Kidney epithelial cell (primary cell): ENCODE measurements around the gene HSPH1. TPM values are rescaled to one million over a fixed set of nuclear protein-coding genes. Genes with fewer than 3 reads are reported as not detected.

ENCODE experiments used
- DNase-seq: peaks from one replicate; pipeline ENCODE4 v3.0.0-alpha.2; 2010; ENCODE audit warnings: low read depth
- H3K27me3 ChIP-seq: 2 replicates; pipeline ENCODE4 v1.6.0; 2011; ENCODE audit warnings: low read length; ENCODE audit not compliant: control insufficient read depth, insufficient read depth
- H3K36me3 ChIP-seq: 2 replicates; pipeline ENCODE4 v1.5.1; 2011; ENCODE audit warnings: low read length; ENCODE audit not compliant: control insufficient read depth, insufficient read depth
- H3K4me3 ChIP-seq: 2 replicates; pipeline ENCODE4 v1.5.1; 2011; ENCODE audit warnings: low read depth, mild to moderate bottlenecking, control low read depth, low read length
- CTCF ChIP-seq: IDR thresholded peaks from 2 replicates; pipeline ENCODE4 v1.5.1; 2011; ENCODE audit warnings: mild to moderate bottlenecking, moderate library complexity, low read length, control low read depth, inconsistent platforms; ENCODE audit not compliant: insufficient read depth, poor library complexity, severe bottlenecking
- total RNA-seq: library from RNA; depleted of rRNA; stranded (reverse); fragments of >200 nt; gene quantifications from 2 replicates; pipeline ENCODE4 v1.2.3, GENCODE V29; 2015

Gene HSPH1
- total RNA-seq, 1 donor from 2014 or later = 52.3 TPM

GRCh38 chr13:31174018-31174417 lies 12.3 kb upstream of the HSPH1 start:
- peak; percentile 13 for TF ChIP-seq CTCF
- H3K36me3 ChIP-seq = no peaks in the 10 kb centered on the region
- no peak overlapping the region for H3K4me3 ChIP-seq
- no peaks in the 10 kb centered on the region for H3K27me3 ChIP-seq
- DNase-seq = no peak

- Histone ChIP-seq H3K4me3 (no peak overlapping the region), H3K27me3 (no peaks in the 10 kb centered on the region), H3K36me3 (no peaks in the 10 kb centered on the region)
- DNase-seq = peak; percentile 79
- TF ChIP-seq CTCF = no peak
Observed at GRCh38 chr13:31172535-31172934, 10.8 kb upstream of the HSPH1 start.

GRCh38 chr13:31172001-31172400 lies 10.3 kb upstream of the HSPH1 start:
- H3K36me3 ChIP-seq = no peaks in the 10 kb centered on the region
- no peak overlapping the region for H3K4me3 ChIP-seq
- no peak for DNase-seq
- no peak for TF ChIP-seq CTCF
- H3K27me3 ChIP-seq = no peaks in the 10 kb centered on the region

GRCh38 chr13:31168736-31169135 lies 7.0 kb upstream of the HSPH1 start:
- Histone ChIP-seq H3K36me3 (no peaks in the 10 kb centered on the region), H3K27me3 (no peaks in the 10 kb centered on the region), H3K4me3 (no peak overlapping the region)
- DNase-seq = no peak
- TF ChIP-seq CTCF = no peak

- Histone ChIP-seq H3K27me3 (no peaks in the 10 kb centered on the region), H3K4me3 (no peak overlapping the region), H3K36me3 (no peaks in the 10 kb centered on the region)
- no peak for DNase-seq
- TF ChIP-seq CTCF = no peak
Observed at GRCh38 chr13:31168166-31168565, 6.5 kb upstream of the HSPH1 start.

GRCh38 chr13:31167490-31167889 lies 5.8 kb upstream of the HSPH1 start:
- Histone ChIP-seq H3K4me3 (no peak overlapping the region), H3K36me3 (no peaks in the 10 kb centered on the region), H3K27me3 (no peaks in the 10 kb centered on the region)
- no peak for TF ChIP-seq CTCF
- DNase-seq = no peak
